IMR-90 (cell line): Measurements from ENCODE around the gene GNAT1. TPM values are rescaled to one million over a fixed set of nuclear protein-coding genes. Genes with fewer than 3 reads are reported as not detected.

Source experiments
- ATAC-seq: fragments of 200-7000 bp; cut with Tn5 transposase; 2 replicates; pipeline ENCODE4 v1.9.1; 2020; ENCODE audit warnings: low read depth, mild to moderate bottlenecking, moderate library complexity
- BruUV-seq: library from RNA; stranded (reverse); fragments of 400-500 nt; replicated peaks from 2 replicates; lab custom pipeline; 2021; lab: Mats Ljungman, UMichigan
- CTCF ChIA-PET: fragments of 300-600 bp; formaldehyde crosslinking; extraction: SDS; loops from one replicate; lab custom pipeline; 2021; ENCODE audit warnings: antibody characterized with exemption; lab: Yijun Ruan, JAX
- POLR2A ChIA-PET: fragments of 300-600 bp; sonication (Branson Sonifier 250); formaldehyde crosslinking; loops from one replicate; lab custom pipeline; 2022; ENCODE audit warnings: antibody characterized with exemption; ENCODE audit not compliant: unreplicated experiment; lab: Charles Lee
- DNase-seq: peaks from one replicate; pipeline ENCODE4 v3.0.0; 2013
- H2AFZ ChIP-seq: replicated peaks from 2 replicates; pipeline ENCODE3; 2013; ENCODE audit warnings: low read length, mild to moderate bottlenecking; ENCODE audit not compliant: poor library complexity
- H2AK5ac ChIP-seq: 2 replicates; pipeline ENCODE4 v1.6.1; 2013; ENCODE audit warnings: low read depth, low read length, inconsistent platforms
- H2AK9ac ChIP-seq: replicated peaks from 2 replicates; pipeline ENCODE3; 2013; ENCODE audit warnings: mild to moderate bottlenecking, low read depth, low read length, moderate library complexity; ENCODE audit not compliant: poor library complexity
- H2BK120ac ChIP-seq: 2 replicates; pipeline ENCODE4 v1.6.1; 2013; ENCODE audit warnings: low read depth, low read length, inconsistent platforms
- H2BK15ac ChIP-seq: 3 replicates; pipeline ENCODE4 v1.6.1; 2013; ENCODE audit warnings: low read depth, low read length, inconsistent platforms
- H2BK20ac ChIP-seq: 2 replicates; pipeline ENCODE4 v1.6.1; 2013; ENCODE audit warnings: low read depth, mild to moderate bottlenecking, inconsistent platforms, low read length, moderate library complexity
- H2BK5ac ChIP-seq: 2 replicates; pipeline ENCODE4 v1.6.1; 2013; ENCODE audit warnings: mild to moderate bottlenecking, low read depth, low read length, inconsistent platforms; ENCODE audit not compliant: poor library complexity, severe bottlenecking
- H3K14ac ChIP-seq: replicated peaks from 2 replicates; pipeline ENCODE4 v1.6.1; 2013; ENCODE audit warnings: low read depth, low read length, inconsistent platforms
- H3K18ac ChIP-seq: 2 replicates; pipeline ENCODE4 v1.6.1; 2013; ENCODE audit warnings: low read depth, low read length, control low read depth
- H3K23ac ChIP-seq: 2 replicates; pipeline ENCODE4 v1.6.1; 2013; ENCODE audit warnings: low read depth, low read length, inconsistent platforms
- H3K27ac ChIP-seq: 2 replicates; pipeline ENCODE4 v1.5.1; 2013; ENCODE audit warnings: mild to moderate bottlenecking, control low read depth, low read length; ENCODE audit not compliant: insufficient read depth
- H3K27me3 ChIP-seq: 2 replicates; pipeline ENCODE4 v1.6.1; 2013; ENCODE audit warnings: low read length; ENCODE audit not compliant: control insufficient read depth, insufficient read depth
- H3K36me3 ChIP-seq: 2 replicates; pipeline ENCODE4 v1.6.1; 2013; ENCODE audit warnings: low read length, mixed read lengths; ENCODE audit not compliant: control insufficient read depth, insufficient read depth
- H3K4ac ChIP-seq: 2 replicates; pipeline ENCODE4 v1.6.1; 2013; ENCODE audit warnings: low read depth, low read length, inconsistent platforms
- H3K4me1 ChIP-seq: 2 replicates; pipeline ENCODE4 v1.6.1; 2013; ENCODE audit warnings: low read length, mixed read lengths; ENCODE audit not compliant: control insufficient read depth, insufficient read depth
- H3K4me2 ChIP-seq: 2 replicates; pipeline ENCODE4 v1.6.1; 2013; ENCODE audit warnings: low read depth, mild to moderate bottlenecking, control low read depth, low read length, moderate library complexity
- H3K4me3 ChIP-seq: 2 replicates; pipeline ENCODE4 v1.5.1; 2013; ENCODE audit warnings: low read depth, mild to moderate bottlenecking, control low read depth, low read length, moderate library complexity; ENCODE audit not compliant: insufficient read depth
- H3K56ac ChIP-seq: 2 replicates; pipeline ENCODE4 v1.6.1; 2013; ENCODE audit warnings: low read length, inconsistent platforms; ENCODE audit not compliant: insufficient read depth; ENCODE audit errors: extremely low read depth
- H3K79me1 ChIP-seq, 2 experiments: 2 replicates each; pipeline ENCODE4 v1.6.1; 2013; ENCODE audit warnings: low read length in 2 of 2, inconsistent platforms in 1 of 2, low read depth in 1 of 2
- H3K9ac ChIP-seq: 2 replicates; pipeline ENCODE4 v1.6.1; 2013; ENCODE audit warnings: low read depth, low read length, control low read depth
- H3K9me1 ChIP-seq: 2 replicates; pipeline ENCODE4 v1.6.1; 2013; ENCODE audit warnings: low read length, inconsistent platforms; ENCODE audit not compliant: insufficient read depth
- H3K9me3 ChIP-seq: 2 replicates; pipeline ENCODE4 v1.6.1; 2013; ENCODE audit warnings: low read length; ENCODE audit not compliant: control insufficient read depth, insufficient read depth
- H4K20me1 ChIP-seq: 2 replicates; pipeline ENCODE4 v1.6.1; 2013; ENCODE audit warnings: low read length, inconsistent platforms; ENCODE audit not compliant: insufficient read depth
- H4K5ac ChIP-seq: 2 replicates; pipeline ENCODE4 v1.6.1; 2013; ENCODE audit warnings: mild to moderate bottlenecking, low read depth, low read length, control low read depth
- H4K8ac ChIP-seq, 2 experiments: 2 replicates each; pipeline ENCODE4 v1.6.1; 2013; ENCODE audit warnings: low read depth in 2 of 2, low read length in 2 of 2, control low read depth in 1 of 2, inconsistent platforms in 1 of 2
- H4K91ac ChIP-seq: 2 replicates; pipeline ENCODE4 v1.6.1; 2013; ENCODE audit warnings: low read depth, low read length, inconsistent platforms; ENCODE audit not compliant: insufficient read depth
- CHD1 ChIP-seq: IDR thresholded peaks from 2 replicates; pipeline ENCODE4 v1.6.1; 2012; ENCODE audit warnings: low read depth, low read length, improper control_type of control experiment
- CTCF ChIP-seq: conservative IDR thresholded peaks from 2 replicates; pipeline ENCODE4 v1.5.1; 2012; ENCODE audit warnings: mild to moderate bottlenecking, low read depth, low read length, improper control_type of control experiment
- FOS ChIP-seq: fragments of 150-350 bp; IDR thresholded peaks from 2 replicates; pipeline ENCODE4 v1.6.1; 2016; ENCODE audit warnings: low read depth, low read length
- MAFK ChIP-seq: IDR thresholded peaks from 2 replicates; pipeline ENCODE4 v1.6.1; 2012; ENCODE audit warnings: low read depth, low read length, improper control_type of control experiment
- MAZ ChIP-seq: IDR thresholded peaks from 2 replicates; pipeline ENCODE4 v1.6.1; 2012; ENCODE audit warnings: low read depth, mild to moderate bottlenecking, low read length, improper control_type of control experiment, moderate library complexity, borderline replicate concordance
- POLR2A ChIP-seq: IDR thresholded peaks from 2 replicates; pipeline ENCODE4 v1.6.1; 2012; ENCODE audit warnings: mild to moderate bottlenecking, low read depth, low read length
- RCOR1 ChIP-seq: IDR thresholded peaks from 2 replicates; pipeline ENCODE4 v1.6.1; 2012; ENCODE audit warnings: mild to moderate bottlenecking, low read length, improper control_type of control experiment; ENCODE audit not compliant: insufficient replicate concordance
- SMC3 ChIP-seq: fragments of 150-350 bp; IDR thresholded peaks from 2 replicates; pipeline ENCODE4 v1.6.1; 2016; ENCODE audit warnings: low read depth, mild to moderate bottlenecking, antibody characterized with exemption, low read length, moderate library complexity
- USF2 ChIP-seq: fragments of 150-350 bp; IDR thresholded peaks from 2 replicates; pipeline ENCODE4 v1.6.1; 2017; ENCODE audit warnings: mild to moderate bottlenecking, antibody characterized with exemption, low read length, low read depth
- WGBS, 2 experiments: methylation state at CpG; one replicate each; pipeline versions ENCODE4 v1.1.5 to v1.1.7; 2013; ENCODE audit warnings: missing lambda C conversion rate in 2 of 2; ENCODE audit not compliant: insufficient read length in 1 of 2; ENCODE audit errors: extremely low coverage in 2 of 2; 5-methylcytosine and 5-hydroxymethylcytosine counted together
- dilution Hi-C: fragments of 300-500 bp; cut with HindIII; formaldehyde crosslinking; loops from one replicate; pipeline ENCODE4 v1.14.3; 2018; ENCODE audit warnings: low sequenced_read_pairs; ENCODE audit not compliant: unreplicated experiment
- in situ Hi-C: fragments of 300-500 bp; cut with MboI; formaldehyde crosslinking; loops from 3 replicates; pipeline ENCODE4 v1.14.3; 2019; ENCODE audit warnings: low sequenced_read_pairs, inconsistent platforms, mixed read lengths
- intact Hi-C: fragments of 100-400 bp; cut with micrococcal nuclease; formaldehyde crosslinking; loops from 2 replicates; pipeline ENCODE4 v1.10.0; 2022
- polyA plus RNA-seq, 3 experiments: library from polyadenylated mRNA; depleted of rRNA; stranded (reverse); fragments of >200 nt; gene quantifications; 2 replicates each; pipeline ENCODE4 v1.2.3, GENCODE V29; 2012; ENCODE audit warnings: low replicate concordance in 1 of 3
- total RNA-seq: library from RNA; depleted of rRNA; stranded (reverse); fragments of >200 nt; gene quantifications from 2 replicates; pipeline ENCODE4 v1.2.3, GENCODE V29; 2012

The GNAT1 gene
- total and polyA plus RNA-seq, 2 of the 4 experiments (the other 2 are of a cell fraction) = not detected

GRCh38 chr3:50150404-50150750, 41.0 kb upstream of the GNAT1 start:
- H3K4ac ChIP-seq = peak overlapping the region; percentile 85
- no peak overlapping the region for H3K4me2 ChIP-seq
- no peaks in the 10 kb centered on the region for H3K79me1 ChIP-seq
- H3K4me1 ChIP-seq = peaks cover 8% of the 10 kb centered on the region
- peak overlapping the region; percentile 66 for H2AK5ac ChIP-seq
- H2AK9ac ChIP-seq = peak overlapping the region; percentile 35
- no peak for TF ChIP-seq CTCF
- no peak for TF ChIP-seq MAFK
- TF ChIP-seq CHD1 = no peak
- TF ChIP-seq POLR2A = no peak
- no peak for TF ChIP-seq SMC3
- no peak for TF ChIP-seq MAZ
- no peak for TF ChIP-seq FOS
- TF ChIP-seq RCOR1 = no peak
- no peak for TF ChIP-seq USF2
- peak overlapping the region; percentile 73 for H4K91ac ChIP-seq
- BruUV-seq = no TSS peak
- no peaks in the 10 kb centered on the region for H4K20me1 ChIP-seq
- peak overlapping the region; percentile 41 for H4K5ac ChIP-seq
- ChIA-PET POLR2A (no interaction called here), CTCF (no interaction called here)
- ATAC-seq (no peak), DNase-seq (no peak)
- peaks cover 7% of the 10 kb centered on the region; the same call in 1 of the 2 replicates for H3K27me3 ChIP-seq
- 69% methylated on average over 1 of the region's 1 CpG; no CpG with 5 or more reads in 1 of the 2 experiments for WGBS, 2 experiments
- intact Hi-C loops = no loop called here
- dilution Hi-C loops = no loop called here
- no peak overlapping the region for H3K4me3 ChIP-seq
- peak overlapping the region; percentile 15; the same call in 1 of the 2 replicates for H3K18ac ChIP-seq
- peak overlapping the region; percentile 45; the same call in 1 of the 2 replicates for H3K23ac ChIP-seq
- no peaks in the 10 kb centered on the region for H3K36me3 ChIP-seq
- H3K9ac ChIP-seq = no peak overlapping the region
- in situ Hi-C loops = no loop called here
- no peak overlapping the region for H3K56ac ChIP-seq
- H3K27ac ChIP-seq = peak overlapping the region; percentile 65; the same call in 1 of the 2 replicates
- H4K8ac ChIP-seq = peak overlapping the region; percentile 66 to 71
- H3K9me1 ChIP-seq = peaks cover 10% of the 10 kb centered on the region
- H3K9me3 ChIP-seq = no peaks in the 10 kb centered on the region
- peak overlapping the region; percentile 89 for H3K14ac ChIP-seq
- peak overlapping the region; percentile 71 for H2AFZ ChIP-seq
- peak overlapping the region; percentile 65; the same call in 2 of the 3 replicates for H2BK15ac ChIP-seq
- H2BK5ac ChIP-seq = no peak overlapping the region
- peak overlapping the region; percentile 67; the same call in 1 of the 2 replicates for H2BK20ac ChIP-seq
- peak overlapping the region; percentile 71 for H2BK120ac ChIP-seq
